SU-DHL-6 (cell line): Measurements from ENCODE around the gene RITA1.

ENCODE experiments used
- H2AFZ ChIP-seq: fragments of 200-600 bp; sonication (generic); 2 replicates; pipeline ENCODE4 v1.6.1; 2014; ENCODE audit warnings: low read depth, mild to moderate bottlenecking, moderate library complexity, mixed read lengths, antibody characterized with exemption, low read length; ENCODE audit not compliant: severe bottlenecking
- H3F3A ChIP-seq: fragments of 200-600 bp; shearing (Covaris generic); 2 replicates; pipeline ENCODE4 v1.6.0; 2016; ENCODE audit warnings: antibody characterized with exemption, mild to moderate bottlenecking; ENCODE audit not compliant: insufficient read depth
- H3K27ac ChIP-seq: fragments of 200-600 bp; sonication (generic); 2 replicates; pipeline ENCODE4 v1.5.1; 2016; ENCODE audit warnings: low read depth, mild to moderate bottlenecking, low read length, moderate library complexity, mixed read lengths
- H3K27me3 ChIP-seq: fragments of 200-600 bp; sonication (generic), shearing (Covaris generic); 2 replicates; pipeline ENCODE4 v1.6.0; 2014; ENCODE audit warnings: mild to moderate bottlenecking, low read length
- H3K36me3 ChIP-seq: fragments of 200-600 bp; sonication (generic); 2 replicates; pipeline ENCODE4 v1.6.1; 2014; ENCODE audit warnings: mild to moderate bottlenecking, low read length, mixed read lengths
- H3K4me2 ChIP-seq: fragments of 300-600, 200-600 bp; shearing (Covaris generic), sonication (generic); 2 replicates; pipeline ENCODE4 v1.6.0; 2014; ENCODE audit warnings: low read length, low read depth, mild to moderate bottlenecking; ENCODE audit not compliant: poor library complexity, severe bottlenecking
- H3K4me3 ChIP-seq: fragments of 200-600 bp; sonication (generic); 2 replicates; pipeline ENCODE4 v1.5.1; 2014; ENCODE audit warnings: antibody characterized with exemption, low read length, mild to moderate bottlenecking, mixed read lengths; ENCODE audit not compliant: insufficient read depth, poor library complexity, severe bottlenecking
- H3K79me2 ChIP-seq: fragments of 200-600 bp; sonication (generic); 2 replicates; pipeline ENCODE4 v1.6.1; 2014; ENCODE audit warnings: mild to moderate bottlenecking, low read length, moderate library complexity; ENCODE audit not compliant: insufficient read depth
- H3K9ac ChIP-seq: fragments of 200-600 bp; sonication (generic); 2 replicates; pipeline ENCODE4 v1.7.0; 2014; ENCODE audit warnings: mild to moderate bottlenecking, low read length
- H3K9me2 ChIP-seq: fragments of 200-600 bp; sonication (generic); replicated peaks from 2 replicates; pipeline ENCODE4 v1.6.1; 2014; ENCODE audit warnings: low read length; ENCODE audit not compliant: insufficient read depth
- H3K9me3 ChIP-seq: fragments of 200-600 bp; sonication (generic); 2 replicates; pipeline ENCODE4 v1.6.1; 2014; ENCODE audit warnings: low read length, mixed read lengths; ENCODE audit not compliant: insufficient read depth
- H4K20me1 ChIP-seq: fragments of 200-600 bp; sonication (generic); 2 replicates; pipeline ENCODE4 v1.6.1; 2014; ENCODE audit warnings: low read depth, mild to moderate bottlenecking, antibody characterized with exemption, low read length, moderate library complexity, mixed read lengths
- CTCF ChIP-seq: fragments of 200-600 bp; sonication (generic); IDR thresholded peaks from one replicate; pipeline ENCODE4 v1.5.1; 2017; ENCODE audit warnings: antibody characterized with exemption, mild to moderate bottlenecking, low read length, moderate library complexity; ENCODE audit not compliant: insufficient read depth, poor library complexity, severe bottlenecking
- EZH2phosphoT487 ChIP-seq: fragments of 200-600 bp; sonication (generic), shearing (Covaris generic); conservative IDR thresholded peaks from 2 replicates; pipeline ENCODE4 v1.6.1; 2018; ENCODE audit warnings: mild to moderate bottlenecking, antibody characterized with exemption, low read length, moderate library complexity, mixed read lengths

The RITA1 gene

GRCh38 chr12:113201187-113202177 lies 16.0 kb downstream of the RITA1 start:
- TF ChIP-seq CTCF: no peak
- no peak for TF ChIP-seq EZH2phosphoT487
- Histone ChIP-seq H3K36me3 (no peaks in the 10 kb centered on the region), H3K27ac (no peak overlapping the region), H3K9me3 (no peaks in the 10 kb centered on the region), H3K4me2 (no peak overlapping the region), H3F3A (peaks cover 23% of the 10 kb centered on the region), H3K9ac (no peak overlapping the region), H3K9me2 (no peaks in the 10 kb centered on the region), H3K27me3 (no peaks in the 10 kb centered on the region), H3K79me2 (no peaks in the 10 kb centered on the region), H3K4me3 (no peak overlapping the region), H4K20me1 (no peaks in the 10 kb centered on the region), H2AFZ (no peak overlapping the region)

- H3K27me3 ChIP-seq: no peaks in the 10 kb centered on the region
- H3K9me3 ChIP-seq: no peaks in the 10 kb centered on the region
- no peaks in the 10 kb centered on the region for H4K20me1 ChIP-seq
- no peak overlapping the region for H2AFZ ChIP-seq
- no peaks in the 10 kb centered on the region for H3K79me2 ChIP-seq
- H3K9me2 ChIP-seq: no peaks in the 10 kb centered on the region
- H3K36me3 ChIP-seq: no peaks in the 10 kb centered on the region
- no peak overlapping the region for H3K4me2 ChIP-seq
- peak overlapping the region; percentile 8 for H3K27ac ChIP-seq
- TF ChIP-seq EZH2phosphoT487 (no peak), CTCF (no peak)
- H3K4me3 ChIP-seq: no peak overlapping the region
- no peak overlapping the region for H3K9ac ChIP-seq
- peaks cover 24% of the 10 kb centered on the region for H3F3A ChIP-seq
These were observed 17.0 kb downstream of the RITA1 start for GRCh38 chr12:113202300-113203075.

GRCh38 chr12:113203852-113204760 lies 18.6 kb downstream of the RITA1 start:
- Histone ChIP-seq H3K36me3 (no peaks in the 10 kb centered on the region), H3F3A (peaks cover 39% of the 10 kb centered on the region), H3K27me3 (no peaks in the 10 kb centered on the region), H3K9me2 (no peaks in the 10 kb centered on the region), H4K20me1 (no peaks in the 10 kb centered on the region), H3K27ac (peak overlapping the region; percentile 92), H3K4me2 (peak overlapping the region; percentile 46), H2AFZ (no peak overlapping the region), H3K4me3 (no peak overlapping the region), H3K9me3 (no peaks in the 10 kb centered on the region), H3K9ac (peak overlapping the region; percentile 31), H3K79me2 (no peaks in the 10 kb centered on the region)
- TF ChIP-seq CTCF (no peak), EZH2phosphoT487 (no peak)
